Thyroid gland (tissue), 4 donors: ENCODE data around the gene PRICKLE1.

Experiments used
- CTCF ChIP-seq, 6 experiments: fragments of 200-600 bp in 3 of 6; fragments of 450-650 bp in 3 of 6; sonication (generic) in 3 of 6; IDR thresholded peaks; one replicate each; pipeline ENCODE4 v1.5.1; 2016 to 2019; ENCODE audit warnings: antibody characterized with exemption in 6 of 6, mild to moderate bottlenecking in 2 of 6, inconsistent platforms in 1 of 6, moderate library complexity in 1 of 6
- POLR2A ChIP-seq, 2 donors: fragments of 450-650 bp; IDR thresholded peaks; one replicate each; pipeline ENCODE4 v1.6.1; 2017; ENCODE audit warnings: antibody characterized with exemption in 2 of 2, mild to moderate bottlenecking in 2 of 2, moderate library complexity in 1 of 2

DNA sequence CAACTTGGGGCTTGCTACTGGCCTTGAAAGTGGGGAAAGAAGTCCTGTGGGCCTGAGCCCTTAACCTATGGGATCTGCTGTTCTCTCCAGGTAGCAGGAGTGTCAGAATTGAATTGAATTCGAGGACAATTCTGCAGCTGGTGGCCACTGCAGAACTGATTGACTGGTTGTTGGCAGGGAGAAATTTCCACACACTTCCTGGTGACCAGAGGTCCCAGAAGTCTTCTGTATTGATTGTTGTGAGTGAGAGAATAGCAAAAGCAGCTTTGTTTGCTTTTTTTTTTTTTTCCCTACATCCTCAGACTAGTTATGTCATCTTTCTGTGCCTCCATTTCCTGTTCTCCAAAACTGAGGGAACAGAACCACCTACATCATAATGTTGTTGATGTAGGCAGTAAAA, 64.1 kb downstream of the PRICKLE1 start:
- TF ChIP-seq CTCF (IDR thresholded peaks at IDR 0.05), result no peak
- TF ChIP-seq POLR2A (IDR thresholded peaks at IDR 0.05), result no peak
